Myocyte (in vitro differentiated cells): Measurements from ENCODE around the gene CLSTN2. TPM values are rescaled to one million over a fixed set of nuclear protein-coding genes. Genes with fewer than 3 reads are reported as not detected.

Experiments
- DNase-seq: peaks from one replicate; pipeline ENCODE4 v3.0.0-alpha.2; 2012; ENCODE audit warnings: low read depth
- total RNA-seq: library from RNA; depleted of rRNA; stranded (reverse); fragments of >200 nt; gene quantifications from 2 replicates; pipeline ENCODE4 v1.2.3, GENCODE V29; 2014

CLSTN2 gene
- total RNA-seq, 1 donor from 2014 or later: 25.4 TPM

DNA sequence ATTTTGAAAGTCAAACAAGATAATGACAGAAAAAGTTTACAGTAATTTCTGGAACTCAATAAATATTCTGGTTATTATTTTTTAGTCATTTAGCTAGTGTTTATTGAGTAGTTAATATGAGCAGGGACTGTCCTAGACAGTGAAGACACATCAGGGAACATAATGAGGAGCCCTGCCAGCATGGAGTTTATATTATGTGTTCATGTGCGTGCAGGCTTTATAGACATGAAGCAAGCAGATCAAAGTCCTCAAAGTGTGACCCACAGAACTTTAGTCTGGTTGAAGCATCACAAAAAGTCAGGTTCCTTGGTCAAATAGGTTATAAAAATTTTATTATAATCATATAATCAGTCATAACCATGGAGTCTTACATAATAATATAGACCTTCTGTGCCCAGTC, 289.3 kb downstream of the CLSTN2 start:
- no peak for DNase-seq

DNA sequence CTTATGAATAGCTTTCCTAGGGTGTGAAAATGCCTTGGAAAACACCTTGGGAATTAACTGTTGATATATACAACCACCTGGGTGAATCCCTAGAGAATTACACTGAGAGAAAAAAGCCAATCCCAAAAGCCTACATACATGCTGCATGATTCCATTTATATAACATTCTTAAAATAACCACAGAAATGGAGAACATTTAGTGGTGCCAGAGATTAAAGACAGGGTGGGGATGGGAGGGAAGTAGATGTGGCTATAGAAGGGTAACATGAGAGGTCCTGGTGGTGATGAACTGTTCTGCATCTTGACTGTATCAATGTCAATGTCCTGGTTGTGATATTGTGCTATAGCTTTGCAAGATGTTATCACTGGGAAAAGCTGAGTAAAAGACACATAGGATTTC, 291.0 kb downstream of the CLSTN2 start:
- no peak for DNase-seq

DNA sequence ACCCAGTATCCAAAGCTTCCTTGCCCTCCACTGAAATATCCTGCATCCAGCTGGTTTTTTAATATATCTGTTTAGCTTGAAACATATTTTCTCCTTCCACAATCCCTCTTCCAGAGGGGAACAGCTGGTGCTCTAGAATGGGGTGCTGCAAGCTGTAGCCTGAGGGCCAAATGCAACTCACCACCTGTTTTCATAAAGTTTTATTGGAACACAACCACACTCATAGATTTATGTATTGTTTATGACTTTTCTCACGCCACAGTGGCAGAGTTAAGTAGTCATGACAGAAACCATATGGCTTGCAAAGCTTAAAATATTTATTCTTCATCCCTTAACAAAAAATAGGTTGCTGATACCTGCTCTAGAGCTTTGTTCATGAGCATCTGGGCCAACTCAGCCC, 298.7 kb downstream of the CLSTN2 start:
- no peak for DNase-seq

DNA sequence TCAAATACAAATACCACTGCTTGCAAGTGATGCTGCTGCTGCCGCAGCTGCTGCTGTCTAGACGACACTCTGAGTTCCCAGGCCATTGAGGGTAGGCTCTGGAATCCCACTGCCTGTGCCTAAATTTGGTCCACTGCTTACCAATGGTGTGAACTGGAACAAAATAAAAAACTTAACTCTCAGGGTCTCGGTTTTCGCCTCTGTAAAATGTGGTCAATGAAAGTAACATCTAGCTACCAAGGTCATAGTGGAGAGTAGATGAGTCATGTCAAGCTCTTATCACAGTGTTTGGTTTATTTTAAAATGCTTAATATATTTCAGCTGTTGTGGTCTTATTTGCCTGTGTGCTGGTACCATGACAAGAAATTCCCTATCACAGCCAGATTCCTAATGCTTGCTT, 299.3 kb downstream of the CLSTN2 start:
- DNase-seq: peak; percentile 57

DNA sequence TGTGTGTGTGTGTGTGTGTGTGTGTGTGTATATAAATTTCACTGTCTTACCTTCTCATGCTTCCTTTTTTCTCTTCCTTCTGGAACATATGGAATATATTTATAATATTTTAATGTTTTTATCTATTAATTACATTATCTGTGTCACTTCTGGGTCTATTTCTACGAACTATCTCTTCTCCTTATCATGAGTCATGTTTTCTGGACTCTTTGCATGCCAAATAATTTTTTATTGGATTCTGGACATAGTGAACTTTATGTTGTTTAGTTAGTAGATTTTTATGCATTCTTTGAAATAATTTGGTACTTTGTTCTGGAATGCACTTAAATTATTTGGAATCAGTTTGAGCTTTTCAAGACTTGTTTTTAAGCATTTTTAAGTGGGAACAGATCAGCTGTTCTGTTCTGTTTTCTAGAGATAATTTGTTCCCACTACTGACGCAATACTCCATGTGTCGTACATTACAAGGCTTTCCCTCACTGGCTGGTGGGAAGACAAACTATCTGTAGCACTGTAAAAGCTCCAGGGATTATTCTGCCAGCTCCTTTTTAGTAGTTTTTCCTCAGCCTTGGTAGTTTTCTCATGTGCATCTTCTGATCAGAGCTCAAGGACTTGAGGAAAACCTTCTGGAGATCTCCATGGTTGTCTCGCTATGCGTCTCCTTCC, 302.0 kb downstream of the CLSTN2 start:
- no peak for DNase-seq

DNA sequence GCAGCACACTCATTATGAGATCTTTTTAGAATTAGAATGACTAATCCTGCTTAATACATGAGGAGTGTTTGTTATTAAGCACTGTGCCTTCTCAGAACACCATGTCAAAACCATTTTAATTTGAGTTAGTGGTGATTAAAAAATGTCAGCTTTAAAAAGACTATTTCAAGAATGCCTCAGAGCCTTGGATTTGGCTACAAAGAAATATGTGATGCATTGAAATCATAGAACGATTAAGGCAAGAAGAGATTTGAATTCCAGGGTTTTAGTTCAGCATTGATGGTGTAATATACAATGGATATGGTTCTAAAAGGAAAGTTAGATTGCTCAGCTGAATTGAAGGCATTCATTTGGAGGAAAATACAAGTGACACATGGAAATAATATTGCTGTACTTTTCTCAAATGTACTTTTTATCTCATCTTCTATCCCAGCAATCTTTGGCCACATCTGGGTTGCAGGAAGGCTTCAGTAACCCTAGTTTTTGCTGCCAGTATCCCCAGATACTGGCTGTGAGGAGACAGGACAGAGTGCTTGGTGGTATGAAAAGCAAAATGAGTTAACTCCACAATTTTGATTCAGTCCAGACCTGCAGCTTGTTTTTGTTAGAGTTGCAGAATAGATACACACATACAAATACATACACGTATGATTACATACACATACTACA, 303.8 kb downstream of the CLSTN2 start:
- no peak for DNase-seq

DNA sequence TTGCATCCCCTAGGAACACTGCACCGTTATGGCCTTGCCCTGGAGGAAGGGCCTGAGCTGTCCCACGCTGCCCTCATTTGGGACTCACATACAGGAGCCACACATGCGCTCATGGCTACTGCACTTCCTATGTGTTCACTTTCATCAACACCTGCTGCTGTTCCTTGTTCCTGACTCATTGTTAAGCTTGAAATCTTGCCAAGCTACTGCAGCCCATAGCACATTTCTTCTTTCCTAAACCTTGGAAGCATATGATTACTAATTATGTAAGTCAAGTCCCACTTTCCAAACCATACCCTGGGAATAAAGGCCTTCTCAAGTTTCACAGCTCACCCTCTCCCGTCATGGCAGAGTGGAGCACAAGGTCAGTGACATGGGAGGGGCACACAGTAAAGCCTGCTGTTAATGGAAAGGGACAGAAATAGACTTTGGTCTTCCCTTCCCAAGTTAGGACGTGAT, 307.9 kb downstream of the CLSTN2 start:
- DNase-seq: peak; percentile 86

DNA sequence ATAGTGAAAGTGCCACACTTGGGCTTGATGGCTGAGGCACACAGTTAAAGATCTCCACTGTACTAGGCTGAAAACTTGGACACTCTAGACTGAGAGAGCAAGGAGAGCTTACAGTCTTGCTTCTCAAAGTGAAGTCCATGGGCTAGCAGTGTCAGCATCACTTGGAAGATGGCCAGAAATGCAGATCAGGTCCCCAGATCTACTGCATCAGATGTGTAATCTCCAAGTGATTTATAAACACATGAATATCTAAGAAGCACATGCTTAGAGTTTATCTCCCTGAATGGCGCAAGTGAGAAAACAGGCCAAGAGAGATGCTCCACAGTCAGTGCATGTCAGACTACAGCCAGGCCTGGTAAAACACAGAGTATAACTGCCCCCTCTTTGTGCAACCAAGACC, 308.6 kb downstream of the CLSTN2 start:
- no peak for DNase-seq

DNA sequence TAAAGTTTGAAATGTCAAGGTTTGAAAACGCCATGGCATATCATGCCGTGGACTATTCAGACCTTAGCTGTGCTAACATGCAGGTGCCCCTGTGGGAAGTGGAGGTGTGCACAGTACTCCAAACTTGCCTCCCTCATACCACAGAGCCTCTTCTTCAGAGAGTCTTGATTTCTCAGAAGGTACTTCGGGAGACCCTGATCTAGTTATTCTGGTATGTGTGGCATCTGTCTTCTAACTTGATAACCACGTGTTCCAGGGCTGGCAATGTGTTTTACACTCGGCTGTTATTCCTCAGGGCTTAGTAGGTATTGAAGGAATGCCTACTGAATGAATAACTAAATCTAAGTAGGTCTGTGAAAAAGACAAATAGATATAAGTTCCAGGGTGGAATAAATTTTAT, 309.9 kb downstream of the CLSTN2 start:
- DNase-seq: no peak

DNA sequence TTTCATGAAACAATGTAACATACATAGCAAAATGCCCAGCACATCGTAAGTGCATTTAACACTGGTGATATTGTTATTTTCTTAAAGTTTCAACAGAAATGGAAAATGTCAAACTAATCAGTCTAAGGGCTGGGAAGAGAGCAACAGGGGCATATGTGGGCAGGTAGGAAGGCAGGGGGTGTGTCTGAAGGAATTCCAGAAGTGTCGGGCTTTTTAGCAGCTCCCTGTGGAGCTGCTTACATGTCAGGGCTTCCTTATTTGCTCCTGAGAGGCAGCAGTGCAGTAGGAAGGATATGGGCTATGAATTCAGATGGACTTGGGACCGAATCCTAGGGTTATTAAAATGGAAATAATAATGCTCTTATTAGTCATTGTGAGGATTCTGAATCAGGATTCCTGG, 311.6 kb downstream of the CLSTN2 start:
- no peak for DNase-seq

DNA sequence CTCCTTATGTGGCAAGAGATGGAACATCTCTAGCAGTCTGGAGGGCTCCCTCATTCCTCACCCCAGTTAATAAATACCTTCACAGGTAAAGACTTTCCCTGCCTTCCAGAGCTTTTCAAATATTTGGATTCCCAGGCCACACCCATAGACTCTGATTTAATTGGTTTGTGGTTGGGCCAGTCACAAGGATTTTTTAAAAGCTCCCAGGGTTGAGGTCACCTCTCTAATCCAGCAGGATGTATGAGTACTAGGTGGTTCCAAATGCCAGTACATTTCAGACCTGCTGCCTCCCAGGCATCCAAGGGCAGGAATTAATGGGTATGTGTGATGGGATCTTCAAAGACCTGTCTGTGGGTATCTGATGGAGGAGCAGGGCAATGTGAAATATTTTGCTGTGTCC, 312.8 kb downstream of the CLSTN2 start:
- no peak for DNase-seq

DNA sequence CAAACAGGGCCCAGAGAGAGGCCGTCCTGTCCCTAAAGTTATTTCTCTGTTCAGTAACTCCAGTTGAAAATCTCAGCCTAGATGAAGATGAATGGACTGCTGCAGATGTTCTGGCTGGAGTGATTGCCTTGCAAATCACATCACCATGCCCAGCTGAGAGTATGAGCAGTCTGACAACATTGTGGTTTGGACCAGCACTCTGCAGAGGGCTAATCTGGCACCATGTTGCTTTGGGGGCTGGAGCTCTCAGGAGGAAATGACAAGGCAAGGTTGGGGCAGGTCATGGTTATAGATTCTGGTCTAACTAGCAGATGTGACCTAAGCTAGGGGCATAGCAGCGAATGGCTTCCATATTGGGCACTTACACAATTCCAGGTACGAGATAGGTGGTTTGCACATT, 314.2 kb downstream of the CLSTN2 start:
- DNase-seq: no peak

DNA sequence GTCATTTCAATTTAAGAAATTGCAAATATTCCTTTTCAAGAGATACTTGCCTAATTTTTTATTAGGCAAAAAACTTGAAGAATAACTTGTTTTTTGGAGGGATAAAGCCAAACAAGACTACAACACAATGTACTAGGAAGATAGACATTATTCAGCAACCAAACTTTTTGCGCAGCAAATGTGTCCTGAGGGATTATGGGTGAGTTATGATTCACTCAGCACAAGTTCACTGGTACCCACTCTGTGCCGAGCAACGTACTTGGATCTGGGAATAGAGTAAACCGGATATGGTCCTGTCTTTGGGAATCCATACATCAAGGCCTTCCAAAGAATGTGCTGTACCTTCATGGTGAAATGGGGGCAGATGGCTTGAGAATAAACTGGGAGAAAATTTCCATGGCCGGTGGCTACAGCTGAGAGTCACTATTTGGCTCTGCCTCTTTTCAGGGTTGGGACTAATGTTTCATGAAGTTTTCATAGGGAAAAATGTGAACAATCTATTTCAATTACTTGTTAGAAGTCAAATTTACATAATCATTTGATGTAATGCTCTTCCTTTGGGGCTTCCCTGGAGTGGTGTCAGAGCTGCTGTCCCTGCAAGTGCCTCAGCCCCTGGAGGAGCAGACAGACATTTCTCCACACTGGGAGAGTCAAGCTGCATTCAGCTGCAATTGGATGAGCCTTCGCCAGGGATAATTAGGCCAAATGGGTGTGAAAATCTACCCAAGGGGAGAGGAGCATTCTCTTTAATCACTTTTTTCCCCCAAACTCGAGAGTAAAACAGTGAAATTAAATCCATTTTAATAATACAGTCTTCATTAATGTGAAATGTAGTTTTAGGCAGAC, 315.2 kb downstream of the CLSTN2 start:
- no peak for DNase-seq

DNA sequence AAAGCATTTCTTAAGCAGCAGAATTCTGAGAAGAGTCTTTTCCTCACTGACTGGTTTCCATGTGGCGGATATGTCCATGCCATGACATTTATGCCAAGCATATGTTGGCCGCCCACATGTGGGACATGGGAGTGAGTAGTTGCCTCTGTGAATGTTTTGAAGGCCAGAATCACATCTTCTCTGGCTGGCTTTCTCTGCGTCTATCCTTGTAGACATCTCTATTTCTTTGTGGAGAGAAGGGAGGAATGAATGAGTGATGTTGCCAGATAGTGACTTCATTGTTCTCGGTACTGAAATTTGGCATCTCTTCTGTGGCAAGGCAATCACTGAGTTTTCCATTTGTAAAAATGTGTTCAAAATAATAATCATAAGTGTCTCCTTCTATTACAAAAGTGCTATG, 316.0 kb downstream of the CLSTN2 start:
- DNase-seq: no peak

DNA sequence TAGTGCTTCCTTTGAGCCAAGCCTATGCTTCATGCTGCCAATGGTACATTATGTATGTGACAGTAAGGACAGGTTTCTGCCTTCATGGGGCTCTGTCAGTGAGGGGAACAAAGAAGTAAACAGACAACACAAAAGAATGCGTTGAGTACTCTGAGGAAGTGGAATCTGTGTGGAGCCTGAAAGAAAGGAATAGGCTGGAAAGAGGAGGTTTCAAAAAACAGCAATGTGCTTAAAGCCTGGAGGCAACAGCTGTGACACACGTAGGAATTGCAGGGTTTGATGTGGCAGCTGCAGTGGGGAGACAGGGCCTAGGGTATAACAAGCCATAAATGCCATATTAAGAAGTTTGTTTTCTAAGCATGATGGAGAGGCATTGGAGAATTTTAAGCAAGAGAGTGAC, 316.7 kb downstream of the CLSTN2 start:
- peak; percentile 51 for DNase-seq

DNA sequence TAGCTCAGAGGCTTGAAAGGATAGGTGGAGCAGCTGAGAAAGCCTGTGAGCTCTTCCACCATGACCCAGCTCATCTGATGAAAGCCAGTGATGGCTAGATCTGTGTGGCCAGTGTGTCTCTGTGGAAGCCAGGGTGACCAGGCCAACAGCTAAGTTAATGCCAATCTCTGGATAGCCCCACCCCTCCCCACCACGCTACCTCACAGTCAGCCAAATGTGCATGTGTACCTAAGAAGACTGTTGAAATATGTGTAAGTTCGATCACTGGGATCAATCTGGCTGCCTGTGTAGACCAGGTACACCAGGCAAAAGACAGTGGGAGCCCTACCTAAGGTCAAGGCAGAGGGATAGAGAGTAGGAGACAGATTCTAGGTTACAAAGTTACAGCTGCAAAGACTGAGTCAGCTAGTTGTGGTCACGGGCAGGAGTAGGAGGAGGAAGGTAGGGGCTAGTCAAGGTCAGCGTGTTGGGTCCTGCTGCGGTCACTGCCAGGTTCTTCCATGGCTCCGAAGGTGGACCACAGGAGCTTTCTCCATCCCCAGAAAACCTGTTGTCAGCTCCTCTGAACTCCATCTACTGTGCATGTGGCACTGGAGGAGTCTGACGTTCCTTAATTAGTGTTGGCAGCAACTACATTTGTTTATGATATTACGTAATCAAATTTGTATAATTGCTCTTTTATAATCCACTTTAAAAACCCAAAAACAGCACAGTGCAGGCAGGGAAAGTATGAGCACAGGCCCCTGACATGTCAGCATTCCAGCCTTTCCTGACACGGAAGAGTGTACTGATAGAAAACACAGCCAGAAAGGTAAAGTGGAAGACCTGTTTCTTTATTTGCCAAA, 318.0 kb downstream of the CLSTN2 start:
- DNase-seq: no peak

DNA sequence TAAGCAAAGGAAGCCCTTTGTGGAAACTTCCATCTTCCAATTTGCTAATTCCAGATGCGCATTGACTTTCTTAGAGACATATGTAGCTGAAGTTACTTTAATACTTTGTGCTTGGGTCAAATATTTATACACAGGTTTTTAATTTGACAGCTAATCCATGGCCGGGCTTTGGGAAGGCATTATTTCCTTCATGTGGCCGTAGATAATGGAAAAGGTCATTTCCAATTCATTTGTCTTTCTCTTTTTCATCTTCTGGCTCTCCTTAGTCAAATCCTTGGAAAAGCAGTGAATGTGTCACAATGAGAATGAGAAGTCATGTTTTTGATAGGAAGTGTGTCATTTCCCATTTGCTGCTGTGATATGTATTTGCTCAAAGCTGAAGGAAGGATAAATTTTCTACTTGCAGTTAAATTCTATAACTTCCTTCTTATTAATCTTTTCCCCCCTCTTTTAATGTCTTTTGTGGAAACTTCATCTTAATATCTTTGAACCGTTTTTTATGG, 323.3 kb downstream of the CLSTN2 start:
- DNase-seq: no peak

DNA sequence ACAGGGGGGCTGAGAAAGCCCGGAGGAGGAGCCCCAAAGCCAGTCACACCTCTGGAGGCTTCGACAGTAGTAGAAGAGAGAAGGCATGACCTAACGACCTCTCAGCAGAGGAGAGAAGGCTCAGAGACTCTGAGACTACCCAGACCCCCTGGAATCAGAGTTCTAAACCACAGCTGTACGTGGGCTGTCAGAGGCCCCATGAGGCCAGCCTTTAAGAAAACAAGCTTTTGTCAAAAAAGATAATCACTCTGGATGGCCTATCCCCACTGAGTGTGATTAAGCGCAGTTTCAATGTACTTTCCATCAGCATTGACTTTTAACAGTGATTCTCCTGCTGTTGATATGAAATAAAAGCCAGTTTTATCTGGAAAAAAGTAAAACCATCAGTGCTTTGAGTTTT, 330.3 kb downstream of the CLSTN2 start:
- DNase-seq: no peak

DNA sequence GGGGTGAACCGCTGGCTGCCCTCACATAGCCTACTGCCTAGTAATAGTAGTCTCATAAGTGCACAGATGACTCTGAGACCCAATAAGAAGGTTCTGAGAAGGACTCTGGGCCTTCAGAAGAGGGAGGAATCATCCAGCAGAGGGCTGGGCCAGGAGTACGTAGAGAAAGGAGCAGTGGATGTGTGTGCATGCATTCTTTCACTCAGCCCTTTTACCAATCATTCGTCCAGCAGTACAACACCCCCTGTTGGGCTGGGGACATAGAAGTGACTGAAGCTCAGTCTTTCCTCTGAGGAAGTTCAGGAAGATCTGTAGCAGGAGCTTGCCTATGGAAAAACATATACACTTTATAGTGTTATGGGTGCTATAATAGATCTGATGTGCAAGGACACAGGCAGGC, 333.1 kb downstream of the CLSTN2 start:
- no peak for DNase-seq

DNA sequence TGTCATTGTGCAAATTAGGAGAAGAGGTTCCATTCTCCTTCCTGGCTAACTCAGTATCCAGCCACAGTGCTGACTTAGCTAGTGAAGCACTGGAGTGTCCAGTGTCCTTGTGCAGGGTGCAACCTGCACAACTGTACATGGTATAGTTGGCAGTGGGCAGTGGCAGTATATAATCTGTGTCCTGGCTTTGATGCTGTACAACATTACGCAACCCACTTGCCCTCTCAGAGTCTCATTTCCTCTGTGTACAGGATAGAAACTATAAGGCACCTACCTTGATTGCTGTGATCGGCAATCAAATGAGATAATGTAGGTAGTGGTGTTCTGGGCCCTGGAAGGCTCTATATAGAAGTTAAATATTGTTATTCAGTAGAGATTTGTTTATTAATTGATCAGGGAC, 333.6 kb downstream of the CLSTN2 start:
- no peak for DNase-seq

DNA sequence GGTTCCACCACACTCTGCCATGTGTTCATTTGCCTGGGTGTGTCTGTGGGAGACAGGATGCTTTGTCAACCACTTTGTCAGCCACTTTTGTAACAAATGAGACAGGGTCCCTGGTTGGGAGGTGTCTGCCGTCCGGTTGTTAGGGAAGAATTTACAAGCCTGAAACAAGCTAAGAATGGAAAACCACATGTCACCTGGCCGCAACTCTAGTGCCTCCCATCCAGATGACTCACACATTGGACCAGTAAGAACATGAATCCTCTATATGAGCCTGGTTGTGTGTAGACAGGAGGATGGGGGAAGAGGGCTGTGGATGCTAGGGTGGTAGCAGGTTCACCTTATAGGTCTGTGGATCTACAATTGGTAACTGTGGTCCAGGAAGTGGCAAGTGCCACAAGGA, 335.3 kb downstream of the CLSTN2 start:
- no peak for DNase-seq
